Measurements from ENCODE around the gene MYO1G. TPM values are rescaled to one million over a fixed set of nuclear protein-coding genes. Genes with fewer than 3 reads are reported as not detected.

Gene MYO1G
- total and polyA plus RNA-seq, 7 experiments from 2014 or later, result 29.2 to 385 (median 76.0) TPM

DNA sequence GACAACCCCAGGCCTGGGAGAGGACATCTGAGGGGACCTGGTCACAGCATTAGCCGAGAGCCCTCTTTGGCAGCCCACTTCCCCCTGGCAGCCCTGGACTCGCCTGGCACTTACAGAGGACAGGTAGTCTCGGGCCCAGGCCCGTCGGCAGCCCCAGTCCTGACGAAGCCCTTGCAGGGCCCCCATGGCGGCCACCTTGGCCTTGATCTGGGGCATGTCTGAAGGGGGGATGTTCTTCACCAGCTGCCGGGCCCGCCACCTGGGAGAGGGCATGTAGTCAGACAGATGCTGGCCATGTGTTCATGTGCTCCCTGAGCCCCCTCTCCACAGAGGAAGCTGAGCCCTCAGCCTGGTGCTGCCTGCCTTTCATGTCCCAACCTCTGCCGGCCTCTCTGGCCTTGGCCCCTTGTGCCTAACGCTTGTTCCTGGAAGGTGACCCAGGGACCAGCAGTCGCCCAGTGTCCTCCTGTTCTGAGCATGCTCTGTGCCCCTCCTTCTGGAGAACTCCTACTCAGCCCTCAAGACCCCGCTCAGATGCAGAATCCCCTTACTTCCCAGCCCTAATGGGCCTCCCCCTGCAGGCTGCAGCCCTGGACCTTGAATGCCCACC, 13.9 kb downstream of the MYO1G start:
- peaks cover 0 to 20% (median 0%) of the 10 kb centered on the region in 5 donors for H3K36me3 Mint-ChIP-seq
- no peaks in the 10 kb centered on the region for H3K27me3 Mint-ChIP-seq
- H3K4me1 Mint-ChIP-seq, result peaks cover 0 to 16% (median 3%) of the 10 kb centered on the region in 7 donors
- no peak for ATAC-seq
- Histone ChIP-seq H3K36me3 (ENCODE audit: control insufficient read depth in 2 of 3, insufficient read depth in 3 of 3, low read length in 3 of 3) (peaks cover 0 to 65% (median 5%) of the 10 kb centered on the region in 3 experiments), H3K9me3 (ENCODE audit: control insufficient read depth in 2 of 3, low read length in 3 of 3) (no peaks in the 10 kb centered on the region), H3K27ac (ENCODE audit: low read depth, low read length) (no peak overlapping the region), H3K4me1 (ENCODE audit: control insufficient read depth in 2 of 2, insufficient read depth in 2 of 2, low read length in 2 of 2) (peaks cover 0 to 5% of the 10 kb centered on the region in 2 donors), H3K27me3 (ENCODE audit: control insufficient read depth in 2 of 2, insufficient read depth in 2 of 2, low read length in 2 of 2) (no peaks in the 10 kb centered on the region), H3K4me3 (ENCODE audit: low read length) (no peak overlapping the region)
- peak in 1 of 9 donors; percentile 22 for DNase-seq
- CTCF ChIA-PET, result interaction anchor here (1.2 kb wide), 1 partner anchor 9 kb away, joined by 7 read pairs; no protein-coding TSS in a partner anchor
- intact Hi-C loops (cut with micrococcal nuclease), result loop anchor here in 1 of 2 donors (2.0 kb wide), 1 partner anchor 172 kb away; no protein-coding TSS in a partner anchor
- H3K27ac Mint-ChIP-seq, result peak overlapping the region in 3 of 9 donors; percentile 28 to 88 (median 74)
- no peak overlapping the region for H3K4me3 Mint-ChIP-seq
- POLR2A ChIA-PET, result interaction anchor here (1.5 kb wide), 1 partner anchor 13 kb away, joined by 5 read pairs; the partner anchor contains the start of gene MYO1G
- peaks cover 0 to 1% (median 0%) of the 10 kb centered on the region in 11 donors for H3K9me3 Mint-ChIP-seq

DNA sequence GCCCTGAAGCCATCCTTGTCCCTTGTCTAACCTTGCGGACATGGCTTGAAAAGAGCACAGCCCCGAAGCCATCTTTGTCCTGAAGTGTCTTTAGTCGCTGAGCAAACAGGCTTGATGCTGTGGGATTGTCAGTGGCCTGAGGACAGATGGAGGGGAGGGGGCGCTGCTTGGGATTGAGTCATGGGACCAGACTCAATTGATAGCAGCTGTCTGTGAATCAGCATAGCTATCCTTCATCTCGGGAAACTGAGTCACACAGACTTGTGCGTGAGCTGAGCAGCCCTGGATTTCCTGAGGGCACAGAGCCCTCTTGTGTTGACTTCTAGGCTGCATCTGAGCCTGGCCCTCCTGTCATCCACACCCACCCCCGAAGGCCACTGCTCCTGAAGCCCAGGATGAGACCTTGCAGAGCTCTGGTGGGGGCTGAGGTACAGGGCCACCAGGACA, 14.4 kb downstream of the MYO1G start:
- ChIA-PET CTCF (interaction anchor here (1.2 kb wide), 1 partner anchor 10 kb away, joined by 7 read pairs; no protein-coding TSS in a partner anchor), POLR2A (interaction anchor here (1.5 kb wide), 1 partner anchor 14 kb away, joined by 5 read pairs; the partner anchor contains the start of gene MYO1G)
- H3K27ac ChIP-seq (ENCODE audit: low read depth, low read length), result no peak overlapping the region
- Mint-ChIP-seq H3K4me1 (peaks cover 0 to 21% (median 5%) of the 10 kb centered on the region in 7 donors), H3K4me3 (no peak overlapping the region), H3K27ac (peak overlapping the region in 3 of 9 donors; percentile 21 to 88 (median 36)), H3K9me3 (peaks cover 0 to 1% (median 0%) of the 10 kb centered on the region in 11 donors), H3K27me3 (no peaks in the 10 kb centered on the region), H3K36me3 (peaks cover 0 to 20% (median 0%) of the 10 kb centered on the region in 5 donors)
- peaks cover 0 to 11% of the 10 kb centered on the region in 2 donors for H3K4me1 ChIP-seq (ENCODE audit: control insufficient read depth in 2 of 2, insufficient read depth in 2 of 2, low read length in 2 of 2)
- no peak overlapping the region for H3K4me3 ChIP-seq (ENCODE audit: low read length)
- no peaks in the 10 kb centered on the region for H3K27me3 ChIP-seq (ENCODE audit: control insufficient read depth in 2 of 2, insufficient read depth in 2 of 2, low read length in 2 of 2)
- intact Hi-C loops (cut with micrococcal nuclease), result loop anchor here in 1 of 2 donors (2.0 kb wide), 1 partner anchor 172 kb away; no protein-coding TSS in a partner anchor
- H3K36me3 ChIP-seq (ENCODE audit: control insufficient read depth in 2 of 3, insufficient read depth in 3 of 3, low read length in 3 of 3), result peaks cover 0 to 60% (median 5%) of the 10 kb centered on the region in 3 experiments
- no peaks in the 10 kb centered on the region for H3K9me3 ChIP-seq (ENCODE audit: control insufficient read depth in 2 of 3, low read length in 3 of 3)
- no peak for DNase-seq
- peak; percentile 6 for ATAC-seq

DNA sequence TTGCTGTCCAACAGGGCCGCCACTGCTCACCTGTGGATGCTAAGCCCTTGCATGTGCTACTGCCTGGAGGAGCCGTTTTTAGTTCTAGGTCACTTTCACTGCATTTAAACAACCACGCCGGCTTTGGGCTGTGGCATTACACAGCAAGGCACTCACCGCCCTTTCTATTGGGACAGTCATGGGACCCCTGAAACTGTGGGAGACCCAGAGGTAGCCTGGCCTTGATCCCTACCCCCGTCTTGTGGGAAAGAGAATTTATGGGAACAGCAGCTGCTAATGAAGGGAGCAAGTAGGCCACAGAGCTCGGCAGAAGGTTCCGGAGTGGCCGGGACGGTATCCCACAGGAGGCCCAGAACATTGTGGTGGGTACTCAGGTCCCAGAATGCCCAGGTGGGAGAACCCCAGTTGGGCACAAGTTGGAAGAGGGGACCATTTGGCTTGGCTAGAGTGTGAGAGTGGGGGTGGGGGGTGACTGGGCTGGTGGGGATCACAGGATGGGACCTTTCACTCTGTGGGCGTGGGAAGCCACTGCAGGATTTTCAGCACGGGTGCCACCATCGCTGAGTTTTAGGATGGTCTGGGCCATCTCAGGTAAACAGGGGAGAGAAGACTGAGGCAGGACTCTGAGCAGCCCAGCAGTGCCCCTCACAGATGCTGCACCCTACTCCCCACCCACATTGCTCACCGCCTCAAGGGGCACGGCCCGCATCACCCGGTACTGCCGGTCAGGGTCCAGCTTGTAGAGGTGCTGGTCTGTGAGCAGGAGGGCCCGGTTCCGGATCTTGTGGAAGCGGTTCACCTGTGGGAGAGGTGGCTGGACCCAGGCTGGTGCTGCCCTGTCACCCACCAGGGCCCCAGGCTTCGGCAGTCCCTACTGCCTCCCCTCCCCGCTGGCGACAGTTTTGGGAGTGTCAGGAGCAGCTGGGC, 15.2 kb downstream of the MYO1G start:
- ATAC-seq, result no peak
- H3K4me1 ChIP-seq (ENCODE audit: control insufficient read depth in 2 of 2, insufficient read depth in 2 of 2, low read length in 2 of 2), result peaks cover 0 to 17% of the 10 kb centered on the region in 2 donors

DNA sequence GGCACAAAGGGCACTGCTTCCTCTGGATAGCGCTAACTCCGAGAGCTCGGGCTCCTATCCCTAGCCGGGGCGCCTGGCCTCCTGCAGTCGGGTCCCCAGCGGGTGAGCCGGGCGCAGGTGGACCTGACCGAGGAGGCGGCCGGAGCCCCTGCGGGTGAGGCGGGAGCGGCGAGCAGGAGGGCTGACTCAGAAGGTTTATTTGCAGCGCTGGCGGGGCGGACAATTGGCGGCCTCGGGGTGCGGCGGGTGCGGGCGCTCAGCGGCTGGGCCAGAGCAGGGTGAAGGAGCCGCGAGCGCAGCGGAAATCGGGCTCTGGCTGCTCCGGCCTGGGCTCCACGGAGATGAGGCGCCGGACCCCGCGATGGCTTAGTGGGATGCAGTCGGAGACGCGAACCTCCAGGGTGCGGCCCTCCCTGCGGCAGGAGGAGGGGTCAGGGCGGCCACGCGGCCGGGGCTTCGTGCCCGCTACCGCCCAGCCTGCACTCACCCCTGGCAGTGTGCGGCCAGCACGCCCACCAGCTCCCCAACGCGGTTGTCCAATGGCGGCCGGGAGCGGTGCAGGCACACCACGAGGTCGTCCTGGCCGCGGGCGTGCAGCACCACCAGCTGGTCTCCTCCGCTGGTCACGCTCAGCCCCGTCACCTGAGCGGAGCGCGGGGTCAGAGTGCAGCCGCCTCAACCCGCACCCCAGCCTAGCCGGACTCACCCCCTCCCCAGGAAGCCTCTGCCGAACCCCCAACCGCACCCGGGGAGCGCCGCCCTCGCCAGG, 16.1 kb downstream of the MYO1G start:
- H3K4me3 ChIP-seq (ENCODE audit: low read length), result no peak overlapping the region
- intact Hi-C loops (cut with micrococcal nuclease), result no loop called here
- H3K27me3 Mint-ChIP-seq, result no peaks in the 10 kb centered on the region
- H3K9me3 ChIP-seq (ENCODE audit: control insufficient read depth in 2 of 3, low read length in 3 of 3), result no peaks in the 10 kb centered on the region
- H3K4me1 ChIP-seq (ENCODE audit: control insufficient read depth in 2 of 2, insufficient read depth in 2 of 2, low read length in 2 of 2), result peaks cover 0 to 18% of the 10 kb centered on the region in 2 donors
- ChIA-PET CTCF (no interaction called here), POLR2A (interaction anchor here (1.0 kb wide), 1 partner anchor 472 kb away, joined by 3 read pairs; the partner anchor contains the start of gene NUDCD3)
- no peak overlapping the region for H3K27ac Mint-ChIP-seq
- H3K36me3 ChIP-seq (ENCODE audit: control insufficient read depth in 2 of 3, insufficient read depth in 3 of 3, low read length in 3 of 3), result peaks cover 0 to 44% (median 5%) of the 10 kb centered on the region in 3 experiments
- no peak overlapping the region for H3K27ac ChIP-seq (ENCODE audit: low read depth, low read length)
- H3K4me1 Mint-ChIP-seq, result peaks cover 6 to 22% (median 12%) of the 10 kb centered on the region in 7 donors
- peaks cover 0 to 10% (median 0%) of the 10 kb centered on the region in 5 donors for H3K36me3 Mint-ChIP-seq
- no peak for ATAC-seq
- H3K4me3 Mint-ChIP-seq, result no peak overlapping the region
- peaks cover 0 to 1% (median 0%) of the 10 kb centered on the region in 11 donors for H3K9me3 Mint-ChIP-seq
- DNase-seq, result peak in 1 of 9 donors; percentile 22
- H3K27me3 ChIP-seq (ENCODE audit: control insufficient read depth in 2 of 2, insufficient read depth in 2 of 2, low read length in 2 of 2), result no peaks in the 10 kb centered on the region

More for the DNA sequence above, 15.2 kb downstream of the MYO1G start:
- Histone ChIP-seq H3K27me3 (ENCODE audit: control insufficient read depth in 2 of 2, insufficient read depth in 2 of 2, low read length in 2 of 2) (no peaks in the 10 kb centered on the region), H3K9me3 (ENCODE audit: control insufficient read depth in 2 of 3, low read length in 3 of 3) (no peaks in the 10 kb centered on the region), H3K4me3 (ENCODE audit: low read length) (no peak overlapping the region), H3K36me3 (ENCODE audit: control insufficient read depth in 2 of 3, insufficient read depth in 3 of 3, low read length in 3 of 3) (peaks cover 0 to 52% (median 5%) of the 10 kb centered on the region in 3 experiments), H3K27ac (ENCODE audit: low read depth, low read length) (no peak overlapping the region)
- H3K9me3 Mint-ChIP-seq, result peaks cover 0 to 1% (median 0%) of the 10 kb centered on the region in 11 donors
- intact Hi-C loops (cut with micrococcal nuclease), result loop anchor here in 1 of 2 donors (2.0 kb wide), 1 partner anchor 173 kb away; no protein-coding TSS in a partner anchor
- ChIA-PET CTCF (interaction anchor here (1.2 kb wide), 1 partner anchor 11 kb away, joined by 7 read pairs; no protein-coding TSS in a partner anchor), POLR2A (no interaction called here)
- peaks cover 5 to 25% (median 11%) of the 10 kb centered on the region in 7 donors for H3K4me1 Mint-ChIP-seq
- H3K36me3 Mint-ChIP-seq, result peaks cover 0 to 15% (median 0%) of the 10 kb centered on the region in 5 donors
- H3K27me3 Mint-ChIP-seq, result no peaks in the 10 kb centered on the region
- H3K27ac Mint-ChIP-seq, result peak overlapping the region in 4 of 9 donors; percentile 36 to 86 (median 64)
- no peak overlapping the region for H3K4me3 Mint-ChIP-seq
- no peak for DNase-seq

DNA sequence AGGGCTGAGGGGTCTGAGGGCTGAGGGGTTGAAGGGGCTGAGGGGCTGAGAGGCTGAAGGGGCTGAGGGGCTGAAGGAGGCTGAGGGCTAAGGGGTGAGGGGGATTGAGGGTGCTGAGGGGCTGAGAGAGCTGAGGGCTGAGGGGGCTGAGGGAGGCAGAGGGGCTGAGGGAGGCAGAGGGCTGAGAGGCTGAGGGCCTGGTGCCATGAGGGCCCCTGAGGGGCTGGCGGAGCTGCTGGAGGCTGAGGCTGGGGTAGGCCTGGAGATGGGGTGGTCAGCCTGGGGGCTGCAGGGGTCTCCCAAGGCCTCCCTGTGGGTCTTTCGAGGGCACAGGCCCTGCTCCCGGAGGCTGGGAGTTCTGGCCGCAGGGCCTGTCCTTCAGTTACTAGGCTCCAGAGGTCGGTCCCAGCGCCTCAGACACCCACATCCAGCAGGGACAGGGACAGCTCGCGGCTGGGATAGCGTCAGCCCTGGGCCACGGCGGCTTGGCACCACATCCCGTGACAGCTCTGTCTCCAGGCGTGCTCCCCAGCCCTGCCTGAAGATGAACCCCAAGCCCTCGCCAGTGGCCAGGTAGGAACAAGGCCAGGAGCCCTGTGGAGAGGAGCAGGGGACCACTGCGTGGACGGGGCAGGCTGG, 16.9 kb downstream of the MYO1G start:
- H3K4me1 ChIP-seq (ENCODE audit: control insufficient read depth in 2 of 2, insufficient read depth in 2 of 2, low read length in 2 of 2), result peaks cover 0 to 18% of the 10 kb centered on the region in 2 donors
- H3K36me3 ChIP-seq (ENCODE audit: control insufficient read depth in 2 of 3, insufficient read depth in 3 of 3, low read length in 3 of 3), result peaks cover 0 to 37% (median 5%) of the 10 kb centered on the region in 3 experiments
- no peak overlapping the region for H3K27ac Mint-ChIP-seq
- no peak overlapping the region for H3K4me3 Mint-ChIP-seq
- H3K4me1 Mint-ChIP-seq, result peaks cover 6 to 22% (median 12%) of the 10 kb centered on the region in 7 donors
- CTCF ChIA-PET, result no interaction called here
- intact Hi-C loops (cut with micrococcal nuclease), result no loop called here
- H3K27me3 Mint-ChIP-seq, result no peaks in the 10 kb centered on the region
- H3K27me3 ChIP-seq (ENCODE audit: control insufficient read depth in 2 of 2, insufficient read depth in 2 of 2, low read length in 2 of 2), result no peaks in the 10 kb centered on the region
- DNase-seq, result peak in 1 of 9 donors; percentile 25
- H3K27ac ChIP-seq (ENCODE audit: low read depth, low read length), result no peak overlapping the region
- no peaks in the 10 kb centered on the region for H3K9me3 ChIP-seq (ENCODE audit: control insufficient read depth in 2 of 3, low read length in 3 of 3)
- POLR2A ChIA-PET, result interaction anchor here (1.0 kb wide), 2 partner anchors 11 to 471 kb away, joined by 3 read pairs; partner anchors contain the start of gene NUDCD3
- no peak overlapping the region for H3K4me3 ChIP-seq (ENCODE audit: low read length)
- H3K9me3 Mint-ChIP-seq, result peaks cover 0 to 1% (median 0%) of the 10 kb centered on the region in 11 donors
- ATAC-seq, result peak; percentile 13
- peaks cover 0 to 10% (median 0%) of the 10 kb centered on the region in 5 donors for H3K36me3 Mint-ChIP-seq

All from naive thymus-derived CD4-positive, alpha-beta T cell (primary cell).